GM19238 (cell line): ENCODE results near the gene PPP1R13B.

Experiments
- DNase-seq: peaks from one replicate; pipeline ENCODE4 v3.0.0; 2011; ENCODE audit warnings: low spot score; ENCODE audit not compliant: insufficient read length

Gene PPP1R13B

GRCh38 chr14:103744621-103745395 is 102.6 kb downstream of the PPP1R13B start:
- DNase-seq, result no peak

DNA sequence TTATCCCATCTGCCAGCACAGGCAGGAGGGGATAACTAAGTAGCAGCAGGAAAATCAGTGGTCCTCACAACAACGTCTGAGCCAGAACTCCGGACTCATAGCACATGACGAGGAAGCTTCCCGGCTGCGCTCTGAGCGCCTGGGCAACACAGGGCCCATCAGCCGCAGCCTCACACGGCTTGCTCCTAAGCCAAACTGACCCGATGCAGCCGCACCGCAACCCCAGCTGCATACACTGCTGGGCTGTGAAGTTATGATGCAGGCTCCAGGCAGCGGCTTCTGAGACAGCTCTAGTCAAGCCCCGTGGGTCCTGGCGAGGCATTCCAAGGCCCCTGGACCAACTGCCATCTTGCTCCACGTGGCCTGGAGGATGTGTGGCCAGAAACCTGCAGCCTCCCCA is 103.7 kb downstream of the PPP1R13B start:
- no peak for DNase-seq

DNA sequence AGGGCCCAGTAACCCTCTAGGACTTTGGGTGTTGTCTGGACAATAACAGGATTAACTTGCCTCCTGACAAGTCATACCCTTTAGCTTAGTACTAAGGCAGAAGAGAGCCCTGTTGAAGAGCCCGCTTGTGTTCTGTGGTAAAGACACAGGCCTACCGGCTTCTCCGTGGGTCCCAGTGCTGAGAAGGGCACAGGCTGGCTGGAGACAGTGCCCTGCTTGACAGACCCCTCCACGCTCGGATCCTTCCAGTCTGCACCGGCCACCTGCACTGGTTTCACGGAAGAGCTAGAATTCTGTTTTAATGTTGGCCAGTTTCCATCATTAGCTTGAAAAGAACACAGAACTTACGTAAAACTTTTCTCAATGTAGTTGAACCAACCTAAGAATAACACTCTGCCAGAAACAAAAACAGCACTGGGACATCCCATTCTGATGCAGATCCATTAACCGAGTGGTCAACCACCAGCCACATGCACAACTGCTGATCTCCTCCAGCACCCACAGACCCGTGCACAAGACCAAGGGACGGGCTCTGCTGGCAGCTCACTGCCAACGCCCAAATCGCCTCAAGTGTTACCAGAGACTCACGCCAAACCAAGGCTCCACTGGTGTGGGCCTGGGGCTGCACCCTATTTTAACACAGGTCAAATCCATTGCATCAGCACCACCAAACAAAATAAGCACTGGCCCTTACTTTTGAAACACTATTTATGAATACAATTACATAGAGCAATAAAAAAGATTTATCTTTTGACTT is 104.7 kb downstream of the PPP1R13B start:
- DNase-seq, result no peak

GRCh38 chr14:103741876-103742275 is 105.5 kb downstream of the PPP1R13B start:
- no peak for DNase-seq

DNA sequence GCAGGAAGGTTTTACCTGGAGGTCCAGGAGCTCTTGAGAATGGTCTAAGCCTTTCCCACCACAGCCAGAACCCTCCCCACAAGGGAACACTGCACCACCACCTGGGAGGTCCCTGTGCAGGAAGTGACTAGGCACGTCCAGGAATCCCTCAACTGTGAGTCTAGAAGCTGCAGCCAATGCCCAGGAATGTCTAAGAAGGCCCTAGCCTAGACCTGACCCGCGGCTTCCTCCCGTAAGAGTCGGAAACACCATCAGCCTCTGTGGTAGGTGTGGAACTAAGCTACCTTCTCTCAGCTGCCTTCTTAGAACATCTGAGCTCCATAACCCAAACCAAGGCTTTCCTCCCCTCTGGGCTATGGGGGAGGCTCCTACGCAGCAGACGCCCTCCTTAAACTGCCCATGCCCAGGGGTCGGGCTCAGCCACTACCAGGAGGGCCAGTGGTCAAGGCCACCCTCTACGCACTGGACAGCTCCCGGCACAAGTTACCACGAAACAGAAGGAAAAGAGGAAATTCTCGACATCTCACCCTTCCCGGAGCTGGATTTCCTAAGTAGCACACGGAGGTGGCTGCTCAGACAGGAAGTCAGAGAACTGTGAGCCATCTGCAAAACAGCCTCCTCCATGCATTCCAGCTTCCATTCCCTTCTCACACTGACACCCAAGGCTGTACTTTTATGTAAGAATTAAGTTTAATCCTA is 106.2 kb downstream of the PPP1R13B start:
- DNase-seq, result no peak

DNA sequence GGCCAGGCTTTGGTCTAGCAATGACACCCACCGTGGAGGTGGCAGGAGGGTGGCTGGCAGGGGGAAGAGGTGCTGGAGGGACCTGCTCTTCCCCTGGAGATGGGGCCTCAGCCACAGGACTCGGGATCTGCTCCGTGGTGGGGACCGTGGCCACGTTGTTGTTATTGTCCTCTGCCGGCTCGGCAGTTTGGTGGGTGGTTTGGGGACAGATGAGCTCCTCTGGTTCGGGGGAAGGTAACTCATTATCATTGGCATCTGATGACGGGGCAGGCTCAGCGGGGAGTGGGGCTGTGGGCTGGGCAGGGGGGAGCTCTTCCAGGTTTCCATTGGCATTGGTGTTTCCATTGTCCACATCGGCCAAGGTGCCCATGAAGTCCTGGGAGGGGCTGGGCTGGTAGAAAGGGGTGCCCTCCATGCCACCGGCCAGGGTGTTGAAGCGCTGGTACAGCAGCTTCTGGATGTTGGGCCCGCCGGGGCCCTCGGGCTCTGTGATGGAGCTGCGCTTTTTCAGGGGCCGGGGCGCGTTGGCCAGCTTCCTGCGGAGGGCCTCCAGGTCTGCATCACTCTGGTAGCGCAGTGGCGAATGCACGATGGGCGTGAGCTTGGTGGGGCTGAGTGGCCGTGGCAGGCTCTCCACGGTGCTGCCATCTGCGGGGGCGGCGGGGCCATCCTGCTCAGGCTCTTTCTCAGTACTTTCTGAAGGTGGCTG is 107.4 kb downstream of the PPP1R13B start:
- no peak for DNase-seq

GRCh38 chr14:103739466-103739792 is 107.9 kb downstream of the PPP1R13B start:
- DNase-seq, result no peak

DNA sequence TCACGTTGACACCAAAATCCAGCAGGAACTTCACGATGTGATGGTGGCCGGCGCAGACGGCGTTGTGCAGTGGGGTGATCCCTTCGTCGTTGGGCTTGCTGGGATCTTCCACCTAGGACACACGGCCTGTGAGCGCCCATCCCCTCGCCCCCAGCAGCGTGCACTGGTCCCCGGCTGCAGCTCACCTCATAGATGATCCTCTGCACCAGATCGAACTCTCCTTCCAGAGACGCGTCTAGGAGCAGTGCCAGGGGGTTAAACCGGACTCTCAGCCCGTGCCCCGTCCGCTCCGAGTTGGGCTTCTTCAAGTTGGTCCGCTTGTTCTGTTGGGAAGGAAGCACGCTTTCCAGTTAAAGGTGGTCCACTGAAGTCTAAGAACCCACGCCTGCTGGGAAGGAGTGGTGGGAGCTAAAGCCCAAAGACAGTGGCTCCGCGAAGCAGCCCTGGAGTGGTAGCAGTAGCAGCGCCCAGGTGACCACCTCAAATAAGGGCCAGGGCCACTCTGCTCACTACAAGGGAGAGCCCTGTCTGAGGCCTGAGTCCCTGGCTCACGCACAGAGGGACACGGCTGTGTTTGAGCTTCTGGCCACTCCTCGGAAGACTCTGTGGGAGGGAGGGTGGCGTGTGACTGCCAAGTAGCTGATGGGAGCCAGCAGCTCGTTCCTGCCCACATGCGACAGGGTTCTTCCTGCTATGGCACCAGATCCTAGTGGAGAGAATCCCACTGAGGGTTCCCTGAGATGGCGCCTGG is 108.5 kb downstream of the PPP1R13B start:
- no peak for DNase-seq

- DNase-seq, result no peak
Measured at GRCh38 chr14:103738166-103738565, 109.2 kb downstream of the PPP1R13B start.

DNA sequence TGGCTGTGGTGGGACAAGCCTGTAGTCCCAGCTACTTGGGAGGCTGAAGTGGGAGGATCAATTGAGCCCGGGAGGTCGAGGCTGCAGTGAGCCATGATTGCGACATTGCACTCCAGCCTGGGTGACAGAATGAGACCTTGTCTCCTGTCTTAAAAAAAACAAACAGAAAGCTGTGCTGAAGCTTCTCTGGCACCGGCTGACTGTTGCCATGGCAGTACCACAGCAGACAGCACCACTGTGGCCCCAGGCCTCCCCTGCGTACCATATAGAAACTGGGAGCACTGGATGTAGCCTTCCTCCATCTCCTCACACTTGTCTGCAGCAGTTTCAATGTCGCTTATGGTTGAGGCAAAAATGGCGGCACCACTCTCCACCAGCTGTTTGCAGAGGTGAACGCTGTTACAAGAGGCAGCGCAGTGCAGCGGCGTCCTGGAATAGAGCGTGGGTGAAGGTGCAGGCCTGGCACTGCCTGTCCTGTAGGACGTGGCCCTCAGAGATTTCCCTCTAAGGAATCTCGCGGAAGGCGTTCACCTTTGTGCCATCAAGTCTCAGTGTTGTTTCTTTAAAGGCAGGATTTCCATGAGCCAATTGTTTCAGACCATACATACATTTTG is 109.8 kb downstream of the PPP1R13B start:
- DNase-seq, result no peak

GRCh38 chr14:103736546-103737431 is 110.6 kb downstream of the PPP1R13B start:
- DNase-seq, result no peak

DNA sequence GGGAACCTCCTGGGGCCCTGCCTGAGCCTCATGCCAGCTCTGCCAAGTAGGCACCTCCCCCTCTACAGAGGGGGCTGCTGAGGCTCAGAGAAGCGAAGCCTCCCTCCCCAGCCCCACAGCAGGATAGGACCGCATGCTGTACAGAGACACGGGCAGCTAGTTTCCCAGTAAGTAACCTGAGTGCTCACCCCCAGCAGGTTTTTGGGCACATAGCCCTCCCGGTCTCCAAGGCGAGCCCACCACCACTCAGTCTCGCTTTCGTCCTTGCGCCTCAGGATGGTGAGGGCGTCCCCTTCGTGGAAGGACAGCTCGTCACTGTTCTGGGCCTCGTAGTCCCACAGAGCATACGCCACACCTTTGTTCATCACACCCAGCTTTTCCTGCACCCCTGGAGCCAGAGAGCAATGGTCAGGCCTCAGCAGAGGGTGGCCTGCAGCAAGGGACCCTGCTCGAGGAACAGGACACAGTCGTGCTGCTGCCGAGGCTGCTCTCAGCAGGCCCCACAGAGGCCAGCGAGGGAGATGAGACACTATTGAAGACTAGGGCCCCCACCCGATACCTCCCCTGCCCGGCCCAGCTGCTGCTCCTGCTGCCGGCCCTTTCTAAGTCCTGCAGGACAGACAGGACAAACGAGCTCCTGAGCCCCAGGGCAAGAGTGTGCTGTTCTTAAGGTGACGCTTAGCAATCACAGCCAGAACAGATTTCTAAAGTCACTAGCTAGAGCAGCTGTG is 111.4 kb downstream of the PPP1R13B start:
- no peak for DNase-seq

GRCh38 chr14:103735439-103735814 is 111.9 kb downstream of the PPP1R13B start:
- DNase-seq, result no peak

GRCh38 chr14:103735022-103735421 is 112.4 kb downstream of the PPP1R13B start:
- DNase-seq, result no peak

DNA sequence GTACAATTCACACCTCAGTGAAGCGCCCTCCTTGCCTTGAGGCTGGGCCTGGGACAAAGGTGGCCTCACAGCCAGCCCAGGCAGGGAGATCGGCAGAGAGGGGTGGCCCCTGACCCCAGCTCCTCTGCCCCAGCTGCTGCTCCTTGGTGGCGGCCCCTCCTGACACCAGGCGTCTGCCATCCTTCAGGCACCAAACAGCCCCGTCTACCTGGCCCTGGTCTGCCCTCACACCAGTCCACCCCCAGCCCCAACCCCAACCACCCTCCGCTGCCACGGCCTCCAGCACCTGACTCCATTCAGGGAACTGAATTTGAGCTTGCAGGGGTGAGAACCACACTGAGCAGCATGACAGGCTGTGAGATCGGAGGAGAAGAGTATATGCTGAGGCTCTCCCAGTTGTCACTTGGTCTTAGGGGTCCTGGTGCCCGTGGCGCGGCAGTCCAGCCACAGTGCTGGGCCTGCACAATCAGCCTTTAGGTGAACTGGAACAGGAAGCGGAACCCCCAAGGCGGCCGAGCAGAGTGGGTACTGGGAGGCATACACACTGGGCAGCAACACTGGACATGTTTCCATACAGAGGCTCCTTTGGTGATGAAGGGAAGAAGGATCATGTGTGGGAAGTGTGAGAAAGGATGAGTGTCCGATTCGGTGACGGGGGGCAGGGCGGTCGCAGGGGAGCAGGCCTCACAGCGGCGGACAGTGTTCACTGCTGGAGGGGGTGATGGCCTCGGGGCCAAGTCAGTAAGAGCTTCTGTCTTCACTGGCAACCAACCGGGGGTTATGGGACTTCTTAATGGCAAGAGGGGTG is 113.1 kb downstream of the PPP1R13B start:
- DNase-seq, result no peak

GRCh38 chr14:103733651-103734050 is 113.7 kb downstream of the PPP1R13B start:
- DNase-seq, result no peak

DNA sequence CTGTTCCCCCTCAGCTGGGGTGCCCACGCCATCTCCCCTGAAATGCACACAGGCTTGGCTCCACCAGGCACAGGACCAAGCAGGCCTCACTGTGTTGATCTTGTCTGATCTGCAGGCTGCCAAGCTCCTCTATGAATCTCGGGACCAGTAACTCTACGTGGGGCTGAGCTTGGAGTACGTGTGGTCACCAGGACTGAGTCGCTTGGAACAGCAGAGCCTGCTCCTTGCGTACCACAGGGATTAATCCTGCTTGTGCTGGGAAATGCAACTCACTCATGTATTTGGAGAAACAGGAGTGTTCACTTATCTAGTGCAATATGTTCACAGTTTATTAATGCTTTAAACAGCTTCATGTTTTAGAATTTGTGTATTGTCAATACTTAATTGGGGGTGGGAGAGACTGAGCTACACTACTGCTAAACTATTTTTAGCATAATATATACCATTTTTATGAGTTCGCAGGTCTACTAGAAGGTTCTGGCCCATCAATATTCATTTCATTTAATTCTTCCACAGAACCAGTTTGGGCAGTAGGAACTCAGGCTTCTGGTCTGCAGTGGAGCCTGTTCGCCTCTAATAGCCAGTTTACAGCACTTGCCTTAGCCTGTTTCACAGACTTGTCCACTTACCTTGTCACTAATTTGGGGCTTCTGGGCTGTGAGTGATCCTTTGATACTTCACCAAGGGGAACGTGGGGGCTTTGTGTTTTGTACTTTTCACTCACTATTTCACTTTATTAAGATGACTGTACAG is 114.3 kb downstream of the PPP1R13B start:
- no peak for DNase-seq
